Measurements from ENCODE around the gene FBXO34.

DNA sequence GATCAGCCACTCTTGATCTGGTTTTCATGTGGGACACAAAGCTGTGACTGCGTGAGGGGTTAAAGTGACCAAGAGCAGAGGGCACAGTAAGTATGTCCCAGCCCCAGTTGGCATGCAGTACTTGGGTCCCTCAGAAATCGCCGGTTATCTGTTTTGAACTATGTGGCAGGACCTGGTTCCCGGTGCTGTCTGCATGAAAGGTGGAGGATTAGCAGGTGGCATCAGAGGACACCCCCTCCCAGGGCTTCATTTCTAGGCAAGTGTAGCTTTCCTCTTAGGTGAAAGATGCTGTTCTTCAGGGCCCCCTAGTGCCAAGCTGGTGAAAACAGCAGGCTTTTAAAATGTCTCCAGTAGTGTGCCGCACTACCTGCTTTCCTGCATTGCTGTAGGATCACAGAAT, 83.3 kb downstream of the FBXO34 start:
- TF ChIP-seq, protein P1, sequence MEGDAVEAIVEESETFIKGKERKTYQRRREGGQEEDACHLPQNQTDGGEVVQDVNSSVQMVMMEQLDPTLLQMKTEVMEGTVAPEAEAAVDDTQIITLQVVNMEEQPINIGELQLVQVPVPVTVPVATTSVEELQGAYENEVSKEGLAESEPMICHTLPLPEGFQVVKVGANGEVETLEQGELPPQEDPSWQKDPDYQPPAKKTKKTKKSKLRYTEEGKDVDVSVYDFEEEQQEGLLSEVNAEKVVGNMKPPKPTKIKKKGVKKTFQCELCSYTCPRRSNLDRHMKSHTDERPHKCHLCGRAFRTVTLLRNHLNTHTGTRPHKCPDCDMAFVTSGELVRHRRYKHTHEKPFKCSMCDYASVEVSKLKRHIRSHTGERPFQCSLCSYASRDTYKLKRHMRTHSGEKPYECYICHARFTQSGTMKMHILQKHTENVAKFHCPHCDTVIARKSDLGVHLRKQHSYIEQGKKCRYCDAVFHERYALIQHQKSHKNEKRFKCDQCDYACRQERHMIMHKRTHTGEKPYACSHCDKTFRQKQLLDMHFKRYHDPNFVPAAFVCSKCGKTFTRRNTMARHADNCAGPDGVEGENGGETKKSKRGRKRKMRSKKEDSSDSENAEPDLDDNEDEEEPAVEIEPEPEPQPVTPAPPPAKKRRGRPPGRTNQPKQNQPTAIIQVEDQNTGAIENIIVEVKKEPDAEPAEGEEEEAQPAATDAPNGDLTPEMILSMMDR (IDR thresholded peaks at IDR 0.05; ENCODE audit: poor library complexity) = peak; percentile 71
- no peak for TF ChIP-seq EZH2 (IDR thresholded peaks at IDR 0.05; ENCODE audit: borderline replicate concordance)

Measured in hepatocyte (in vitro differentiated cells).